GM19099 (cell line): Measurements from ENCODE around the gene PTPRD.

Experiments
- POLR2A ChIP-seq: IDR thresholded peaks from 3 replicates; pipeline ENCODE4 v1.6.1; 2011; ENCODE audit warnings: low read depth; ENCODE audit not compliant: insufficient read length; ENCODE audit errors: extremely low read depth

The PTPRD gene

GRCh38 chr9:8850914-8851313 lies 1761.9 kb downstream of the PTPRD start:
- TF ChIP-seq POLR2A = no peak

DNA sequence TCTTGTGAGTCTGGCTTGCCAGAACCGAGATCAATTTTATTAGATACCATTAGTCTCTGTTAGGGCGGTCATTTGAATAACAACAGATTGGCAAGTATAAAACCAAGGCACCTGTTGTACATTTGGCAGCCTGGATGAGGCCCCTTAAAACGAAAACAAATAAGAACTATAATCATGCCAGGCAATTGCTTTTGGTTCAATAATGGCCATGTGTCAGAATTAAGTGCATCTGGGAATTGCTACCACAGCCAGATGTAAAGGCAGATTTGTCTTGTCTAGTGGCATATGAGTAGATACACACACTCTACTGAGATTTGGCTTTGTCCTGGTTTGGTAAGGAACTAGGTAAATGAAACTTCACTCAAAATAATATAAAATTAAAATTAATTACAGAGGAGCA lies 1767.0 kb downstream of the PTPRD start:
- no peak for TF ChIP-seq POLR2A

GRCh38 chr9:8845376-8845775 lies 1767.4 kb downstream of the PTPRD start:
- no peak for TF ChIP-seq POLR2A

- TF ChIP-seq POLR2A = no peak
Measured at GRCh38 chr9:8844549-8844948, 1768.3 kb downstream of the PTPRD start.

DNA sequence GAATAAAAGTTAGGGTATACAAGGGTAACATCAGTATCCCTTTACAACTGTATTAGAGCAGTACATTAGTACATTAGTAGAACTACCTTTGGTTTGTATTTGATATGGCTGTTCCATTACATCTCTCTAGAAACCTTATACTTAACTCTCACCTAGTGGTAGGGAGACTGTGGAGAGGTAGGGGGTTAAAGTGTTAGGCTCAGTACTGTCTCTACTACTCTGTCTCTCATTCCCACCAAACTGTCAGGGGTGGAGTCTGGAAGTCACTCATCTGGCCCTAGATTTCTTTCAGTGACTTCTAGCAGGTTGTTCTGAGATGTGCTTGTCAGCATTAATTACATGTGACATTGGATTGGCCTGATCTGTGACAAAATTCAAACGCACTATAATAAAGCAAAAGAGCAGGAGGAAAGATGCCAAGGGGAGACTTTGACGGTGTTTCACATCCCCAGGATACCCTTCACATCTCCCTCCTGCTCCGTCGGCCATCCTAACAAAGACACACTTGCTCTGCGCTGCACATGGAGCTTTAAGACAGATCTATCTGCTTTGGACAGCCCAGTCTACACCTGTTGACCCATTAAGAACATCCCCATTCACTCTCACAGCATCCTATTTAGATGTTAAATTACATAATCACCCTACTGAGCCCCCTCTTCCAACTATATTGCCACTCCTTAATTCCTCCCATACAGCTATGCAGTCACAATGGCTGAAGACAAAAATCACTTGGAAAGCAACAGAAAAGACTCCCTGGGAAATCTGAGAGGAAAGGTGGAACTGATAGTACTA lies 1770.2 kb downstream of the PTPRD start:
- TF ChIP-seq POLR2A = no peak

GRCh38 chr9:8838136-8838535 lies 1774.7 kb downstream of the PTPRD start:
- no peak for TF ChIP-seq POLR2A

DNA sequence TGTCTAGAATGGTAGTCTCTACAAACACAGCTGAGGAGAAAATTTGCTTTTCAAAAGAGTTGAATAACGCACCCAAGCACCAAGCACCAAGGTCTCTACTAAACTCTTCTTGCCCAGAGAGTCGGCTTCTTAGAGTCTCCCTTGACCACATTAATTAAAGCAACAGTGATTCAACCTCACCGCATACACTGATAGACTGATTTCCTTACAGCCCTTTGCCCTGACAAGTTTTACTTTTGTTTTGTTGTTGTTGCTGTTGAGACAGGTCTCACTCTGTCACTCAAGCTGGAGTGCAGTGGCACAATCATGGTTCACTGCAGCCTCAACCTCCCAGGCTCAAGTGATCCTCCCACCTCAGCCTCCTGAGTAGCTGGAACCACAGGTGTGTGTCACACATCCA lies 1777.5 kb downstream of the PTPRD start:
- TF ChIP-seq POLR2A = no peak

GRCh38 chr9:8832955-8833354 lies 1779.8 kb downstream of the PTPRD start:
- no peak for TF ChIP-seq POLR2A

- no peak for TF ChIP-seq POLR2A
Measured at GRCh38 chr9:8832386-8832785, 1780.4 kb downstream of the PTPRD start.

- no peak for TF ChIP-seq POLR2A
Measured at GRCh38 chr9:8831568-8831967, 1781.2 kb downstream of the PTPRD start.

- TF ChIP-seq POLR2A = no peak
Measured at GRCh38 chr9:8826281-8826680, 1786.5 kb downstream of the PTPRD start.

GRCh38 chr9:8825585-8826147 lies 1787.1 kb downstream of the PTPRD start:
- TF ChIP-seq POLR2A = no peak

- no peak for TF ChIP-seq POLR2A
Measured at GRCh38 chr9:8823131-8823895, 1789.5 kb downstream of the PTPRD start.

DNA sequence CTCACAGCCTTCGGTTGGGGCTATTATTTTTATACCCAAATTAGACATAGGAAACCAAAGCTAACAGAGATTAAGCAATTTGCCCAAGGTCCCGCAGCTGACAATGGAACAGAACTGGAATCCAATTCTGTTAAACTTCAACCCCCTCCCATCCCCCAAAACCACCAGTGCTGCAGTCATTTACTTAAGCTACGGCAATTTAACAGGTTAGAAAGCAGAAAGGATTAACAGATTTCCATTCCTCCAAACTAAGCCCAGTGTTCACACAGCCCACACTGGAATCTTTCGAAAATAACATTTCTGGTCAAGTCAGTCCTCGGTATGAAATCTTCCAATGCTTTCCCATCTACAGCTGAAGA lies 1790.2 kb downstream of the PTPRD start:
- no peak for TF ChIP-seq POLR2A

GRCh38 chr9:8821910-8822666 lies 1790.7 kb downstream of the PTPRD start:
- no peak for TF ChIP-seq POLR2A
